ENCODE measurements around the gene CHST11.

Gene CHST11

DNA sequence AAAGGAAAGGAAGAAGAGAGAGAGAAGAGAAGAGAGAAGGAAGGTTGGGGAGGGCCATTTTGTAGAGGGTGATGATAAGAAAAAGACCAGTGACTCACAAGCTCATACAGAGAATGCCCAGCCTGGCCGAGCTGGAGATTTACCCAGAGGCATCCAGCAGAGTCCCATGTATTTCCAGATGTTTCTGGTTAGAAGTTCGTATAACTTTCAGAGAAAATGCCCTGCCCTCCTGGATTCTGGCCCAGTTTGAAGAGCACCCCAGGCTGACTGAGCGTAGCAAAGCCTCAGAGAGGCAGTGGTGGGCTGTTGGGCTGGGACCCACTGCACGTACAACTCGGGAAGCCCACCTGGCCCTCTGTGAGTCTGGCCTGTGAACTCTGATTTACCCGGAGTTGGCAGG, 279.6 kb downstream of the CHST11 start:
- no peak overlapping the region for H3K4me3 ChIP-seq (ENCODE audit: insufficient read length, low read depth)
- no peaks in the 10 kb centered on the region for H3K36me3 ChIP-seq (ENCODE audit: insufficient read depth, insufficient read length, low read length)
- TF ChIP-seq SUZ12 (IDR thresholded peaks at IDR 0.05; ENCODE audit: extremely low read depth, insufficient read depth, insufficient read length) (no peak), ZNF274 (IDR thresholded peaks at IDR 0.05; ENCODE audit: low read depth, low read length) (no peak), YY1 (IDR thresholded peaks at IDR 0.05; ENCODE audit: insufficient read depth, insufficient read length) (no peak)
- no peaks in the 10 kb centered on the region for H3K27me3 ChIP-seq (ENCODE audit: insufficient read depth, insufficient read length)
- H3K9ac ChIP-seq (ENCODE audit: insufficient read length, low read depth) = no peak overlapping the region
- peaks cover 10% of the 10 kb centered on the region for H3K4me1 ChIP-seq (ENCODE audit: insufficient read depth, insufficient read length)
- DNase-seq (ENCODE audit: low read depth, low spot score) = no peak
- H3K9me3 ChIP-seq (ENCODE audit: insufficient read depth, low read length) = no peaks in the 10 kb centered on the region

- Histone ChIP-seq H3K4me3 (ENCODE audit: insufficient read length, low read depth) (no peak overlapping the region), H3K27me3 (ENCODE audit: insufficient read depth, insufficient read length) (no peaks in the 10 kb centered on the region), H3K36me3 (ENCODE audit: insufficient read depth, insufficient read length, low read length) (no peaks in the 10 kb centered on the region), H3K9me3 (ENCODE audit: insufficient read depth, low read length) (no peaks in the 10 kb centered on the region), H3K4me1 (ENCODE audit: insufficient read depth, insufficient read length) (peaks cover 10% of the 10 kb centered on the region), H3K9ac (ENCODE audit: insufficient read length, low read depth) (no peak overlapping the region)
- TF ChIP-seq YY1 (IDR thresholded peaks at IDR 0.05; ENCODE audit: insufficient read depth, insufficient read length) (no peak), SUZ12 (IDR thresholded peaks at IDR 0.05; ENCODE audit: extremely low read depth, insufficient read depth, insufficient read length) (no peak), ZNF274 (IDR thresholded peaks at IDR 0.05; ENCODE audit: low read depth, low read length) (no peak)
- DNase-seq (ENCODE audit: low read depth, low spot score) = no peak
Observed at GRCh38 chr12:104737113-104737512, 280.4 kb downstream of the CHST11 start.

- H3K9ac ChIP-seq (ENCODE audit: insufficient read length, low read depth) = no peak overlapping the region
- no peaks in the 10 kb centered on the region for H3K36me3 ChIP-seq (ENCODE audit: insufficient read depth, insufficient read length, low read length)
- TF ChIP-seq ZNF274 (IDR thresholded peaks at IDR 0.05; ENCODE audit: low read depth, low read length) (no peak), YY1 (IDR thresholded peaks at IDR 0.05; ENCODE audit: insufficient read depth, insufficient read length) (no peak), SUZ12 (IDR thresholded peaks at IDR 0.05; ENCODE audit: extremely low read depth, insufficient read depth, insufficient read length) (no peak)
- no peak overlapping the region for H3K4me3 ChIP-seq (ENCODE audit: insufficient read length, low read depth)
- no peak for DNase-seq (ENCODE audit: low read depth, low spot score)
- H3K9me3 ChIP-seq (ENCODE audit: insufficient read depth, low read length) = no peaks in the 10 kb centered on the region
- H3K4me1 ChIP-seq (ENCODE audit: insufficient read depth, insufficient read length) = peaks cover 12% of the 10 kb centered on the region
- no peaks in the 10 kb centered on the region for H3K27me3 ChIP-seq (ENCODE audit: insufficient read depth, insufficient read length)
Observed at GRCh38 chr12:104737791-104738301, 281.1 kb downstream of the CHST11 start.

DNA sequence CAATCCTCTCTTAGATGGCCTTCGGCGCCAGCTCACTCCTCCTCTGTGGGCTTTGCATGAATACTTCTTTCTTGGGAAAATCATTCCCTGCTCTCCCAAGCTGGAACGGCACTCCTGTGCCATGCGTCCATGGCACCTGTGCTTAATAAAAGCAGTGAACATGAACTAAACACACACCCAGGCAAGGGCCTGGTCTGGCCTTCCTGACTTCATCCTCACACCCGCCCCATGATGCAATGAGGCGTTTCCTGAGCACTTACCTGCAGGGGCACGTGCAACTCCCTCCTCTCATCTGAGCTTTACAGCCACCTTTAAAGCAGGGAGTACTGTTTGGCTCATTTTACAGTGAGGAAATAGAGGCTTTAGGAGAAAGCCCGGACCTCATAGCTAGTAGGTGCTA, 281.6 kb downstream of the CHST11 start:
- no peaks in the 10 kb centered on the region for H3K36me3 ChIP-seq (ENCODE audit: insufficient read depth, insufficient read length, low read length)
- no peak overlapping the region for H3K9ac ChIP-seq (ENCODE audit: insufficient read length, low read depth)
- no peaks in the 10 kb centered on the region for H3K9me3 ChIP-seq (ENCODE audit: insufficient read depth, low read length)
- DNase-seq (ENCODE audit: low read depth, low spot score) = no peak
- TF ChIP-seq YY1 (IDR thresholded peaks at IDR 0.05; ENCODE audit: insufficient read depth, insufficient read length) (no peak), ZNF274 (IDR thresholded peaks at IDR 0.05; ENCODE audit: low read depth, low read length) (no peak), SUZ12 (IDR thresholded peaks at IDR 0.05; ENCODE audit: extremely low read depth, insufficient read depth, insufficient read length) (no peak)
- no peak overlapping the region for H3K4me3 ChIP-seq (ENCODE audit: insufficient read length, low read depth)
- H3K27me3 ChIP-seq (ENCODE audit: insufficient read depth, insufficient read length) = no peaks in the 10 kb centered on the region
- H3K4me1 ChIP-seq (ENCODE audit: insufficient read depth, insufficient read length) = peaks cover 12% of the 10 kb centered on the region

DNA sequence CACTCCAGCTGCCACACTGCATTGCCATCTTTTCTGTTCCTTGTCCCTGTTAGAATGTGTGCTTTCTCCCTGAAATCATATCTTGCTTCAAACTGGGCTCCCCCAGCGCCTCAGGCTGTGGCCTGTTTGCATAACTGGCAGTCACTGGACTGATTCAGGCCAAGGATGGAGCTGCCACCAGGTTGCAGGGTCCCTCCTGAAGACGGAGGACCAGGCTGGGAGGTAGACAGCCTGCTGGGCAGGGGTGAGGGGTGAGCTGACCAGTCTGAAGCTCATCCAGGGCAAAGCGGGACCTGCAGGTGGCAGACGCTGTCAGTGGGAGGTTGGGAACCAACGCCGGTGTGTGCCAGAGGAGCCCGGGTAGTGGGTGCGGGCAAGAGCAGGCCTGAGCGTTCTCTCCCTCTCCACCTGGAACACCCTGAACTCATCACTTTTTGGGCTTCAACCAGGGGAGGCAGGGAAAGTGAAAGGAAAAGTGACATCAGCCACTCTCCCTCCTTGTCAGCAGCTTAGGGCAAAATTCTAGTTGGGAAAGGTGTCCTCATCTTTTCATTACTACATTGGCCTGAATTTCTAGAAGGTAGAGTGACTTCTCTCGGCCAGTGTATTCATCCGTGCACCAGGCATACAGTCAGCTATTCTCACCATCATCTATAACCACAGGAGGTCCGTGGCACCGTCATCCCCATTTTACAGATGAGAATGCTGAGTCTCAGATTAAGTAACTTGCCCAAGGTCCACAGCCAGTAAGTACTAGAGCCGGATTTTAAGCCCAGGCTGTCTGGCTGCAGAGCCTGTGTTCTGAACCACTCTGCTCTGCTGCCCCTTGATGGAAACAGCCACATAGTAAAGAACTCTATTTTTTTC, 282.3 kb downstream of the CHST11 start:
- peaks cover 12% of the 10 kb centered on the region for H3K4me1 ChIP-seq (ENCODE audit: insufficient read depth, insufficient read length)
- no peaks in the 10 kb centered on the region for H3K36me3 ChIP-seq (ENCODE audit: insufficient read depth, insufficient read length, low read length)

GRCh38 chr12:104740668-104741067, 283.9 kb downstream of the CHST11 start:
- H3K27me3 ChIP-seq (ENCODE audit: insufficient read depth, insufficient read length) = no peaks in the 10 kb centered on the region
- H3K9me3 ChIP-seq (ENCODE audit: insufficient read depth, low read length) = no peaks in the 10 kb centered on the region
- H3K36me3 ChIP-seq (ENCODE audit: insufficient read depth, insufficient read length, low read length) = no peaks in the 10 kb centered on the region
- H3K9ac ChIP-seq (ENCODE audit: insufficient read length, low read depth) = no peak overlapping the region
- no peak for DNase-seq (ENCODE audit: low read depth, low spot score)
- no peak overlapping the region for H3K4me3 ChIP-seq (ENCODE audit: insufficient read length, low read depth)
- H3K4me1 ChIP-seq (ENCODE audit: insufficient read depth, insufficient read length) = peaks cover 12% of the 10 kb centered on the region
- TF ChIP-seq SUZ12 (IDR thresholded peaks at IDR 0.05; ENCODE audit: extremely low read depth, insufficient read depth, insufficient read length) = no peak
- TF ChIP-seq YY1 (IDR thresholded peaks at IDR 0.05; ENCODE audit: insufficient read depth, insufficient read length) = no peak

More for the DNA sequence above, 282.3 kb downstream of the CHST11 start:
- Histone ChIP-seq H3K9ac (ENCODE audit: insufficient read length, low read depth) (no peak overlapping the region), H3K9me3 (ENCODE audit: insufficient read depth, low read length) (no peaks in the 10 kb centered on the region), H3K27me3 (ENCODE audit: insufficient read depth, insufficient read length) (no peaks in the 10 kb centered on the region), H3K4me3 (ENCODE audit: insufficient read length, low read depth) (no peak overlapping the region)
- TF ChIP-seq YY1 (IDR thresholded peaks at IDR 0.05; ENCODE audit: insufficient read depth, insufficient read length) (no peak), ZNF274 (IDR thresholded peaks at IDR 0.05; ENCODE audit: low read depth, low read length) (no peak), SUZ12 (IDR thresholded peaks at IDR 0.05; ENCODE audit: extremely low read depth, insufficient read depth, insufficient read length) (no peak)
- no peak for DNase-seq (ENCODE audit: low read depth, low spot score)

GRCh38 chr12:104741077-104741476, 284.3 kb downstream of the CHST11 start:
- H3K9ac ChIP-seq (ENCODE audit: insufficient read length, low read depth) = no peak overlapping the region
- no peaks in the 10 kb centered on the region for H3K9me3 ChIP-seq (ENCODE audit: insufficient read depth, low read length)
- H3K4me1 ChIP-seq (ENCODE audit: insufficient read depth, insufficient read length) = peaks cover 12% of the 10 kb centered on the region
- TF ChIP-seq SUZ12 (IDR thresholded peaks at IDR 0.05; ENCODE audit: extremely low read depth, insufficient read depth, insufficient read length) (no peak), ZNF274 (IDR thresholded peaks at IDR 0.05; ENCODE audit: low read depth, low read length) (no peak), YY1 (IDR thresholded peaks at IDR 0.05; ENCODE audit: insufficient read depth, insufficient read length) (no peak)
- H3K4me3 ChIP-seq (ENCODE audit: insufficient read length, low read depth) = no peak overlapping the region
- H3K36me3 ChIP-seq (ENCODE audit: insufficient read depth, insufficient read length, low read length) = no peaks in the 10 kb centered on the region
- no peaks in the 10 kb centered on the region for H3K27me3 ChIP-seq (ENCODE audit: insufficient read depth, insufficient read length)
- no peak for DNase-seq (ENCODE audit: low read depth, low spot score)

Measured in NT2/D1 (cell line).